Memory B cell (primary cell): ENCODE measurements around the gene NTRK1.

Source experiments
- ATAC-seq: fragments of 150-1000 bp; cut with Tn5 transposase; 2 replicates; pipeline ENCODE4 v1.10.0; 2021; ENCODE audit warnings: low read depth, mild to moderate bottlenecking, moderate library complexity
- DNase-seq, 2 donors: peaks; one replicate each; pipeline ENCODE4 v3.0.0; 2022; ENCODE audit warnings: low spot score in 2 of 2
- H3K27ac Mint-ChIP-seq: one replicate; pipeline ENCODE4 v1.8.0; 2022; ENCODE audit warnings: mild to moderate bottlenecking, moderate library complexity, mixed read lengths
- H3K27me3 Mint-ChIP-seq: one replicate; pipeline ENCODE4 v1.8.0; 2022; ENCODE audit warnings: mixed read lengths
- H3K36me3 Mint-ChIP-seq: one replicate; pipeline ENCODE4 v1.8.0; 2022; ENCODE audit warnings: mild to moderate bottlenecking, mixed read lengths
- H3K4me1 Mint-ChIP-seq: one replicate; pipeline ENCODE4 v1.8.0; 2022; ENCODE audit warnings: mixed read lengths
- H3K4me3 Mint-ChIP-seq: one replicate; pipeline ENCODE4 v1.8.0; 2022; ENCODE audit warnings: mild to moderate bottlenecking, moderate library complexity, mixed read lengths
- H3K9me3 Mint-ChIP-seq: one replicate; pipeline ENCODE4 v1.8.0; 2022; ENCODE audit warnings: mixed read lengths

Gene NTRK1

GRCh38 chr1:156873659-156874058 is 13.0 kb downstream of the NTRK1 start:
- Mint-ChIP-seq H3K4me1 (no peaks in the 10 kb centered on the region), H3K27ac (no peak overlapping the region), H3K36me3 (no peaks in the 10 kb centered on the region), H3K4me3 (no peak overlapping the region), H3K27me3 (peaks cover 28% of the 10 kb centered on the region), H3K9me3 (no peaks in the 10 kb centered on the region)
- ATAC-seq (no peak), DNase-seq (no peak)

GRCh38 chr1:156874142-156874541 is 13.5 kb downstream of the NTRK1 start:
- ATAC-seq (no peak), DNase-seq (no peak)
- Mint-ChIP-seq H3K9me3 (no peaks in the 10 kb centered on the region), H3K4me3 (no peak overlapping the region), H3K4me1 (no peaks in the 10 kb centered on the region), H3K27ac (no peak overlapping the region), H3K36me3 (no peaks in the 10 kb centered on the region), H3K27me3 (peaks cover 26% of the 10 kb centered on the region)

GRCh38 chr1:156874572-156875340 is 14.1 kb downstream of the NTRK1 start:
- Mint-ChIP-seq H3K27me3 (peaks cover 23% of the 10 kb centered on the region), H3K27ac (no peak overlapping the region), H3K36me3 (no peaks in the 10 kb centered on the region), H3K9me3 (no peaks in the 10 kb centered on the region), H3K4me3 (no peak overlapping the region), H3K4me1 (no peaks in the 10 kb centered on the region)
- ATAC-seq (no peak), DNase-seq (no peak)

DNA sequence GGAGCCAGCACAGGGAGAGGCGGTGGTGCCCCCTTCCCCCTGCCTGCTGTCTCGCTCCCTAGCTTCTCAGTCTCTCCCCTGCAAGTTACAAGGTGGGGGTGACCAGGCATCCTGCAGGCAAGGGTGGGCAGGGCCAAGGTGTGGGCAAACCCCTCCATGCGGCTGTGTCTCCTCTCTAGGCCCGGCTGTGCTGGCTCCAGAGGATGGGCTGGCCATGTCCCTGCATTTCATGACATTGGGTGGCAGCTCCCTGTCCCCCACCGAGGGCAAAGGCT is 14.6 kb downstream of the NTRK1 start:
- H3K27me3 Mint-ChIP-seq: peaks cover 26% of the 10 kb centered on the region
- H3K36me3 Mint-ChIP-seq: no peaks in the 10 kb centered on the region
- no peak overlapping the region for H3K4me3 Mint-ChIP-seq
- DNase-seq (no peak), ATAC-seq (no peak)
- no peak overlapping the region for H3K27ac Mint-ChIP-seq
- H3K4me1 Mint-ChIP-seq: no peaks in the 10 kb centered on the region
- no peaks in the 10 kb centered on the region for H3K9me3 Mint-ChIP-seq

DNA sequence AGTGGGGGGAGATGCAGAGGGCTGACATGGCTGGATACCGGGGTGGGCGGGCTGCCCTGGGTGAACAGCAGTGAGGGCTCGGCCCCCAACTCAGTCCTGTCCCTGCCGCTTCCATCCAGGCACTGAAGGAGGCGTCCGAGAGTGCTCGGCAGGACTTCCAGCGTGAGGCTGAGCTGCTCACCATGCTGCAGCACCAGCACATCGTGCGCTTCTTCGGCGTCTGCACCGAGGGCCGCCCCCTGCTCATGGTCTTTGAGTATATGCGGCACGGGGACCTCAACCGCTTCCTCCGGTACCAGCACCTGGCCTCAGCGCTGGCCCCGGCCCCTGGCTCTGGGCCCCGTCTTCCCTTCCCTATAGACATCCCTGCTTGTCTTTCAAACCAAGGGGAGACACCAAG is 15.6 kb downstream of the NTRK1 start:
- no peak overlapping the region for H3K4me3 Mint-ChIP-seq
- DNase-seq: no peak
- peaks cover 25% of the 10 kb centered on the region for H3K27me3 Mint-ChIP-seq
- H3K27ac Mint-ChIP-seq: no peak overlapping the region
- no peaks in the 10 kb centered on the region for H3K4me1 Mint-ChIP-seq
- H3K9me3 Mint-ChIP-seq: no peaks in the 10 kb centered on the region
- ATAC-seq: no peak
- no peaks in the 10 kb centered on the region for H3K36me3 Mint-ChIP-seq

GRCh38 chr1:156877433-156878170 is 16.9 kb downstream of the NTRK1 start:
- Mint-ChIP-seq H3K27me3 (peaks cover 29% of the 10 kb centered on the region), H3K4me3 (no peak overlapping the region), H3K27ac (no peak overlapping the region), H3K4me1 (no peaks in the 10 kb centered on the region), H3K36me3 (no peaks in the 10 kb centered on the region), H3K9me3 (no peaks in the 10 kb centered on the region)
- ATAC-seq (no peak), DNase-seq (no peak)

- Mint-ChIP-seq H3K27me3 (peaks cover 30% of the 10 kb centered on the region), H3K4me1 (no peaks in the 10 kb centered on the region), H3K27ac (no peak overlapping the region), H3K9me3 (no peaks in the 10 kb centered on the region), H3K36me3 (no peaks in the 10 kb centered on the region), H3K4me3 (no peak overlapping the region)
- DNase-seq (no peak), ATAC-seq (no peak)
Observed at GRCh38 chr1:156879876-156880275, 19.2 kb downstream of the NTRK1 start.

- Mint-ChIP-seq H3K4me3 (no peak overlapping the region), H3K27me3 (peaks cover 28% of the 10 kb centered on the region), H3K9me3 (no peaks in the 10 kb centered on the region), H3K36me3 (no peaks in the 10 kb centered on the region), H3K27ac (no peak overlapping the region), H3K4me1 (no peaks in the 10 kb centered on the region)
- ATAC-seq (no peak), DNase-seq (no peak)
Observed at GRCh38 chr1:156880473-156880872, 19.8 kb downstream of the NTRK1 start.

DNA sequence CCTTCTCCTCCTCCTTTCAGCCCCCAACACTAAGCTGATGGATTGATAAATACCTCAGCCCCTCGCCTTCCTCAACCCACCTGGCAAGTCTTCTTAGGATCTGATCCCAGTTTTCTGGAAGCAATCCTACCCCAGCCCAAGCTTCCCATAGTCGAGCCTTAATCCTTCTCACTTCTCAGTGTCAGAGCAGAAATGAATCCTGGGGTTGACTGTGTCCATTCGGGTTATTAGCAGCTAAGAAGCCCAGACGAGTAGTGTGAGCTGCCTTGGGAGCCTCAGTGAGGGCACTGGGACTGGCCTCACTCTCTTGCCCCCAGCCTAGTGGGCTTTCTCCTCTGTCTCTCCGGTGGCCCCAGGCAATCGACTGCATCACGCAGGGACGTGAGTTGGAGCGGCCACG is 20.4 kb downstream of the NTRK1 start:
- ATAC-seq: no peak
- Mint-ChIP-seq H3K4me3 (no peak overlapping the region), H3K27me3 (peaks cover 29% of the 10 kb centered on the region), H3K9me3 (no peaks in the 10 kb centered on the region), H3K4me1 (no peaks in the 10 kb centered on the region), H3K36me3 (no peaks in the 10 kb centered on the region), H3K27ac (no peak overlapping the region)
- DNase-seq: no peak

- ATAC-seq: no peak
- Mint-ChIP-seq H3K36me3 (no peaks in the 10 kb centered on the region), H3K4me3 (no peak overlapping the region), H3K27ac (no peak overlapping the region), H3K4me1 (no peaks in the 10 kb centered on the region), H3K9me3 (no peaks in the 10 kb centered on the region), H3K27me3 (peaks cover 28% of the 10 kb centered on the region)
- DNase-seq: no peak
Observed at GRCh38 chr1:156881663-156882062, 21.0 kb downstream of the NTRK1 start.

GRCh38 chr1:156882543-156882942 is 21.9 kb downstream of the NTRK1 start:
- Mint-ChIP-seq H3K4me3 (no peak overlapping the region), H3K9me3 (no peaks in the 10 kb centered on the region), H3K36me3 (no peaks in the 10 kb centered on the region), H3K27ac (no peak overlapping the region), H3K27me3 (peaks cover 30% of the 10 kb centered on the region), H3K4me1 (no peaks in the 10 kb centered on the region)
- no peak for DNase-seq
- ATAC-seq: no peak

DNA sequence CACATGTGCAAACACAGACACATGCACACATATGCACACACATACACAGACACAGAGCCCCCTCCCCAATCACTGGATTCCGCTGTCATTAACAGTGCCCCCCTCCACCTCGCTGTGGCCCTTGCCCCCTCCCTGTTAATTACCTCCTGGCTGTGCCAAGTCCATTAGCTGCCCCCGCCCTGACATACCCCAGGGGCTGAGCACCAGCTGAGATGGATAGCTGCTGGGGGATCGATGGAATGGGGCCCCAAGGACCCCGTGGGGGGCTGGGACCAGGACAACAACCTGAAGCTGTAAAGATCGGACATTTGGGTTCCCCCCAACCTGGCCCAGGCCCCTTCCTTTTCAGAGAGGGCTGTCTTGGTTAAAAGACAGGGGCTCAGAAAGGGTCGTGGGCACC is 23.3 kb downstream of the NTRK1 start:
- no peaks in the 10 kb centered on the region for H3K4me1 Mint-ChIP-seq
- H3K27me3 Mint-ChIP-seq: peaks cover 31% of the 10 kb centered on the region
- no peak for ATAC-seq

DNA sequence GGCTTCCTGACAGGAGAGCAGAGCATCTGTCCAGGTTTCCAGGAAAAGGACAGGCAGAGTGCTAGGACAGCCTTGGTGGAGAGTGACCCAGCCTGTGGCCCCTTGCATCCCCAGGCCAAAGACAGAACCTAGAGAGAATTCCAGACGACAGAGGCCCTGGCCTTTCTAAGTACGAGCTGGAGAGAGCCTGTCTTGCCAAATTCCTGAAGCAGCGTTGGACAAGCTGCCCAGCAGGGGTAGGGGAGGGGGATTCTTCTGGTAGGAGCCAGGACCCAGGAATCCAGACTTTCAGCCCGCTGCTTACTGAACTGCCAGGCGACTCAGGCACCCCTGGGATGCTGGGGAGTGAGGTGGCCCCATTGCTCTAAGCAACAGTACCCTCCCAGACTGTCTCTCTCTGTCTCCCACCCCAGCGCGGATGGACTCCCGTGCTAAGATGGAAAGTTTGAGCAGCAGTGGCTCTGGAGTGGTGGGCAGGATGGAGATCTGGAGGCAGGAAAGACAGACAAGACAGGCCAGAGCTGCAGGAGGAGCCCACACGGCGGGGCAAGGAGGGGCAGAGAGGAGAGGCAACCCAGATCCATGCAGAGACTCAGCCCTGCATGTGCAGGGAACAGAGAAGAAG is 24.0 kb downstream of the NTRK1 start:
- Mint-ChIP-seq H3K27ac (no peak overlapping the region), H3K9me3 (no peaks in the 10 kb centered on the region), H3K4me3 (no peak overlapping the region), H3K27me3 (peaks cover 33% of the 10 kb centered on the region), H3K4me1 (no peaks in the 10 kb centered on the region), H3K36me3 (no peaks in the 10 kb centered on the region)
- DNase-seq (no peak), ATAC-seq (no peak)

More for the DNA sequence above, 23.3 kb downstream of the NTRK1 start:
- DNase-seq: no peak
- H3K4me3 Mint-ChIP-seq: no peak overlapping the region
- H3K36me3 Mint-ChIP-seq: no peaks in the 10 kb centered on the region
- H3K9me3 Mint-ChIP-seq: no peaks in the 10 kb centered on the region
- H3K27ac Mint-ChIP-seq: no peak overlapping the region

DNA sequence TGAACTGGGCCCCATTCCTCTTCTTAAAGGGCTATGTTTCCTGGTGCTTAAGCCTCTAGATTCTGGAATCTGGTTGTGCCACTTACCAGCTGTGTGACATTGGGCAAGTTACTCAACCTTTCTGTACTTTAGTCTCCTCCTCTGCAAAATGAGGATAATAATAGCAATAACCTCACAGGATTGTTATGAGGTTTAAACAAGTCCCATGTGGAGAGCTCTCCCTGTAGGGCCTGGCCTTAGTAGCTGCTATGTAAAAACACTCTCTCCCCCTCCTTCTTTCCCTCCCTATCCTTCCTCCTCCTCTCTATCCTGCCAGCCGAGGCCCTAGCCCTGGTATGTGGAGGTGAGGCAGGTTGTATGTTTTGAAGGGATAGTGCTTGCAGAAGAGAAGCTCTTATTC is 24.6 kb downstream of the NTRK1 start:
- ATAC-seq (no peak), DNase-seq (no peak)
- Mint-ChIP-seq H3K27ac (no peak overlapping the region), H3K36me3 (no peaks in the 10 kb centered on the region), H3K4me3 (no peak overlapping the region), H3K9me3 (no peaks in the 10 kb centered on the region), H3K4me1 (peaks cover 2% of the 10 kb centered on the region), H3K27me3 (peaks cover 31% of the 10 kb centered on the region)
